ENCODE results near the gene GALNT18. TPM values are rescaled to one million over a fixed set of nuclear protein-coding genes. Genes with fewer than 3 reads are reported as not detected.

Gene GALNT18
- total RNA-seq, 2 experiments from 2014 or later, result not detected

- POLR2A ChIA-PET, result no interaction called here
- Histone ChIP-seq H3K27ac (ENCODE audit: low read depth, low read length, poor library complexity, severe bottlenecking) (no peak overlapping the region), H3K9me2 (ENCODE audit: insufficient read depth, low read length) (no peaks in the 10 kb centered on the region), H3K36me3 (ENCODE audit: insufficient read depth, low read length) (no peaks in the 10 kb centered on the region), H2AFZ (ENCODE audit: low read length) (no peak overlapping the region), H3K4me2 (ENCODE audit: low read length) (no peak overlapping the region), H3K79me2 (ENCODE audit: insufficient read depth, low read depth, low read length) (no peaks in the 10 kb centered on the region), H4K20me1 (ENCODE audit: insufficient read depth, low read length) (no peaks in the 10 kb centered on the region), H3K4me1 (ENCODE audit: insufficient read depth, low read length, poor library complexity, severe bottlenecking) (no peaks in the 10 kb centered on the region), H3K9me3 (ENCODE audit: low read length) (no peaks in the 10 kb centered on the region), H3K4me3 (ENCODE audit: low read depth, low read length, poor library complexity, severe bottlenecking) (no peak overlapping the region)
- DNase-seq (ENCODE audit: low spot score), result no peak
- TF ChIP-seq EZH2phosphoT487 (IDR thresholded peaks at IDR 0.05; ENCODE audit: borderline replicate concordance, low read depth, low read length) (no peak), CTCF (conservative IDR thresholded peaks at IDR 0.05; ENCODE audit: low read length) (no peak)
- BruUV-seq (replicated peaks), result no TSS peak
- intact Hi-C loops (cut with micrococcal nuclease; ENCODE audit: unreplicated experiment), result no loop called here
- CTCF ChIA-PET (ENCODE audit: unreplicated experiment), result no interaction called here
Observed at GRCh38 chr11:11440144-11440543, 181.7 kb downstream of the GALNT18 start.

- Histone ChIP-seq H3K4me3 (ENCODE audit: low read depth, low read length, poor library complexity, severe bottlenecking) (no peak overlapping the region), H4K20me1 (ENCODE audit: insufficient read depth, low read length) (no peaks in the 10 kb centered on the region)
- BruUV-seq (replicated peaks), result no TSS peak
Observed at GRCh38 chr11:11439591-11439990, 182.2 kb downstream of the GALNT18 start.

More at GRCh38 chr11:11439591-11439990, 182.2 kb downstream of the GALNT18 start:
- intact Hi-C loops (cut with micrococcal nuclease; ENCODE audit: unreplicated experiment), result no loop called here
- no peak overlapping the region for H3K27ac ChIP-seq (ENCODE audit: low read depth, low read length, poor library complexity, severe bottlenecking)
- no peak overlapping the region for H2AFZ ChIP-seq (ENCODE audit: low read length)
- no peaks in the 10 kb centered on the region for H3K36me3 ChIP-seq (ENCODE audit: insufficient read depth, low read length)
- no peaks in the 10 kb centered on the region for H3K4me1 ChIP-seq (ENCODE audit: insufficient read depth, low read length, poor library complexity, severe bottlenecking)
- H3K79me2 ChIP-seq (ENCODE audit: insufficient read depth, low read depth, low read length), result no peaks in the 10 kb centered on the region
- no peaks in the 10 kb centered on the region for H3K9me3 ChIP-seq (ENCODE audit: low read length)
- no peak overlapping the region for H3K4me2 ChIP-seq (ENCODE audit: low read length)
- POLR2A ChIA-PET, result no interaction called here
- CTCF ChIA-PET (ENCODE audit: unreplicated experiment), result no interaction called here
- no peak for DNase-seq (ENCODE audit: low spot score)
- TF ChIP-seq CTCF (conservative IDR thresholded peaks at IDR 0.05; ENCODE audit: low read length) (no peak), EZH2phosphoT487 (IDR thresholded peaks at IDR 0.05; ENCODE audit: borderline replicate concordance, low read depth, low read length) (no peak)
- no peaks in the 10 kb centered on the region for H3K9me2 ChIP-seq (ENCODE audit: insufficient read depth, low read length)

Data from OCI-LY7 (cell line).